Measurements from ENCODE around the gene ING3.

The ING3 gene

DNA sequence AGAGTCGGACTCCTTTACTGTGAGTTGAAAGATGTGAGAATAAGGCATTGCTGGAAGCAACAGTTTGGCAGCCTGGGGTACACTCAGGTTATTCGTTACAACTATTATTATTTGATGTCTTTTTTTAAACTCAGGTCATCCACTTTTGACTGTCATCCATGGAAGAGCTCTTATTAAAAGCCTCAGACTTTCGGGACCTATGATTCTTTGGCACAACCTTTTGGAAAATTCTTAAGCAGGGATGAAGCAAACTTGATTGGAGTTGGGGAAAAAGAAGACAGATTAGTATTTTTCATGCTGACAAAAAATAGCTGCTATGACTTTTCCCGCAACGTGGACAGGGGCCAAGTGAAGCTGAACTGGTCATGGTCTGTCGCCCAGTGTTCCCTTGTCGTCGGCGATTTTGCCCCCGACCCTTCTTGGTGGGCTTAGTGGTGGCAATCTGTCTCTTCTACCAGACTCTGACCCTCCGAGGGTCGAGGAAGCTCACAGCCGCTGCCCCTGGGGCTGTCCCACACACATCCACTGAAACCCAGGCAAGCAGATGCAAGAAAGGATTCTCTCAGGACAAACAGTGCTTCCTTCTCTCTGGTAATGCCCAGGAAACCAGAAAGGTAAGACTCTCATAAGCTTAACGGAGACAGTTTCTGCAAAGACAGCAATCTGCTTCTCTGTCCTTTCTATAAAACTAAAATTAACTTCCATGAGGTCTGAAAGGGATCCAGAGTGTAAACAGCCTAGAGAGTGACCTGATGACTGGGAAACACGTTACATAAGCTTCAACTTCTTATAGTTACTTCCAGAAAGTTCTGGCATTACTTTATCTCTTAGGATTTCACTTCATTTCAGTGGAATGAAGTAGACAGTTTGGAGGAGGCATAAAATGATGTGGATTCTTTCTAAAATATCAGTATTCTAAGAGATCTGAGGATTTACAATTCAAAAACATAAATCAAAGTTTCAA lies 39.0 kb downstream of the ING3 start:
- no peak for DNase-seq

DNA sequence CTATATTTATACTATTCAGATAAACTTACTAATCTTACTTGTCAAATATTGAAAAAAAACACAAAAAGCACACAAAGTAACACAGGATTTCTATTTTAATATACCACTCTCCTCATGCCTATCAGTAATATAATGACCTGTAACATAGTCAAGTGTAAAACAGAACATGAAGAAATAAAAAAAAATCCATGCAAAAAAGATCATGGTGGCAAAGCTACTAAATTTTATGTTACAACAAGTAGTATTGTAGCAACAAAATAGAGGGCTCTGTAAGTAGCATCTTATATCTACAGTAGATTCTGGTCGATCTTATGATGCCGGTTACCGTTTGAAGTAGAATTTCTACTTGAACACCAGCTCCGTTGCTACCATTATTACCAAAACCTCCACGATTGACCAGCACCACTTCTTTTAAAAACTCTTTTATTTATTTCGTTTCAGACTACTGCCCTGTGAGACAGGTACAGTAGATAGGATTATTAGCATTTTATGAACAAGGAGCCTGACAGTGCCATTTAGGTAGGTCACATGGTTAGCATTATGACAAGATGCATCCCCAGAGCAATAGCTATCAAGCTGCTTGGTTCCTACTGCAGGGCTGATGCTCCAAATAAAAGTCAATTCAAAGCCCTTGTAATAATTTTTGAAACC lies 40.0 kb downstream of the ING3 start:
- no peak for DNase-seq

DNA sequence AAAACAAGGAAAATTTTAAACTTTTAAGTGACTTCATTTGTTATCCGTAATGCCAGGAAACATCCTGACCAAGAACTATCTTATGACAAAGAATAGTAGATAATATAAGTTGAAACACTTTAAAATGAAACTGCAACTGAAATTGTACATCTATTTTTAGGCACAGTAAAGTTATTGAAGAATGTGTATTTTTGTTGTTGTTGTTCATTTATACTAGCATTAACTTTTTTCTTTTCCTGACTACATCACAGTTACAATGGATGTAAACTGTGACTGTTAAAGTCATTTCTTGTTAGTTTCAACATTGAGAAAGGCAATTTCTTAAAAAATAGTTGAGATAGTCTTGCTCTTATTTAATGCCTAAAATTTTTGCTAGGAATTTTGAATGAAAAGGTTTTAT lies 40.6 kb downstream of the ING3 start:
- DNase-seq: no peak

DNA sequence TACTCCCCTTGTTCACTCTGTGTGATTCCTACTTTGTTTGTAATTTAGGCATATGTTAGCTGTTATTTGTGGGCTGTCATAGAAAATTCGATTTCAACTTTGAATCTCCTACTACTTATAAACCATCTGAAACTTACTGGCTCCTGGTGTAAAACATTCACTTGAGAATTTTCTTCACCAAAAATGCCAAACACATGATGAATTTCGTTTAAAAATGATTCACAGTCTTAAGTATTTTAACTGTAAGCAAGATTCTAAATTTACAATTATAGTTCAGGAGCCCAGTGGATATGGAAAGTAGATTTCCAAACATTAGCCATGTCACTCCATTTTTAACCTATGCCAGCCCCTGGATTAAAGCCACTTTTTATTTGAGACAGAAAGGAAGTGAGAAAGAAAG lies 41.0 kb downstream of the ING3 start:
- no peak for DNase-seq

DNA sequence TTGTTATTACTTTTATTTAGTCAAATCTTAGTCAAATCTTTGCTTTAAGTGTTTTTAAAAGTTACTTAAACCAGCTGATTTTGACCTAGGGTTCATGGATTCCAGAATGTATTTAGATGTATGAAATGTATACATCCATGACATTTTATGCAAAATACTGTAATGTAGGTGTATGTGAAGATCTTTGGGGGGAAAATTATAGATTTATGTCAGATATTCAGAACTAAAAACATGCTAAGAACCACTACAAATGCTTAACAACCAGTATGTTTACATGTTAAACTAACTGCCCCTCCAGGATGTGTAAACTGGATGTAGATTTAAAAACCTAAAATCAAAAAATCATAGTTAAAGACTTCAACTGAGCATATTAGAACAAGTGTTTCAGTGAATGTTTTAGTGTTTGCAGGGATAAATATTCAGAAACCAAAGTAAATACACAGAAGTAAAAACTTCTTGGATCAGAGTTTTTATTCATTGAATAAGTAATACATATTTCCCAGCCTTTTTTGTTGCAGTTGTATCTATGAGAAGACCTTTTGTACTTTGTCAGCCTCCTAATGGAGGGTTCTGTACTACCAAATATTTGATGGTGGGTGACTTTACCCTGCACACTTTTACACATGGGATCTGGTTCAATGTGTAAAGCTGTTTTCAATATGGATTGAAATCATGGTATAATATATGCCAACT lies 41.8 kb downstream of the ING3 start:
- DNase-seq: no peak

DNA sequence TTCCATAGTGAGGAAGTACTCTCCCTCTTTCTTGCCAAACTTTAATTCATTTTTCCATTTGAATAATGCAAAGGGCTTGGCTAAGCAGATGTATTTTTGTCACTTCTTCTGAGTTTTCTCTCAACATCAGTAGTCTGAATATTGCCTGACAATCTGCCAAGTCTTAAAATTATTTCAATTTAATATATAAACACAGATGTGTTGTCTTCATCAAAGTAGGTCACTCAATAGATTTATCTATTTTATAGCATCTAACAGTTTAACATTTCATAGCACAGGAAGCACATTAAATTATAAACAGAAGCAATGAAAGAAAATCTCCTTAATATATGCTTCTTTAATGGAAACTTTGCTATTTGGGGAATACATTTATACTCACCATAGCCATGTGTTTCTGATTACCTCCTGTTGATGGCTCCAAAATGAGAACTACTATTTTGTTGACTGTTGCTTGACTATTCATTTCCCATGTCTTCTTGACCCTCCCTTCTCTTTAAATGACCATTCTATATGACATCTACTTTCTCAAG lies 42.5 kb downstream of the ING3 start:
- DNase-seq: no peak

DNA sequence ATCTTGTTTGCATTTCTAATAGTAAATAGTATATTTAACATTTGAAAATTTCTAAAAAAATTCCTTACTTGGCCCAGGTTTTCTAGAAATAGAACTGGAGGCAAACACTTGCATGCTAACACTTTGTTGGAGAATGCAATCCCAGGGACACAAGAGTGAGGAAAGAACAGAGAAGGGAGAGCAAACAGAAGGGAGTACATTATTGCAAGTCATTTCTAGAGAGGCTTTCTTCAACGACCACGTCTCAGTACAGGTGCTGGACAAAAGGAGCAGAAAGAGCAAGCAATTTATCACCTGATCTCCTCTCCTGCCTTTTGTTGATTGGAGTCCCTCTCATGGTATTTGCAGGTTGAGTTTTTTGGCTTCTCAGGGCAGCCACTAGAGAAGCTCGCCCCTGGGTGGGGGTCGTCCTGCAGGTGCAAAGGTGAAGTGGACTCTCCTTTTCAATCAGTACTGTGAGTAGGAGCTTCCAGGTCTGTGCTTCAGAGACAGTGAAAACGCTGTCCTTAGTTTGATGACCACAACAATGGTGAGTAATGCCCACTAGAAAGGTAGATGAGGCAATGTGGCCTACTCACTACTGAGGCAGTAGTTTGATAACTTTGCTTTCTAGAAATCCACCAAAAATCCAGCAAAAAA lies 43.1 kb downstream of the ING3 start:
- no peak for DNase-seq

DNA sequence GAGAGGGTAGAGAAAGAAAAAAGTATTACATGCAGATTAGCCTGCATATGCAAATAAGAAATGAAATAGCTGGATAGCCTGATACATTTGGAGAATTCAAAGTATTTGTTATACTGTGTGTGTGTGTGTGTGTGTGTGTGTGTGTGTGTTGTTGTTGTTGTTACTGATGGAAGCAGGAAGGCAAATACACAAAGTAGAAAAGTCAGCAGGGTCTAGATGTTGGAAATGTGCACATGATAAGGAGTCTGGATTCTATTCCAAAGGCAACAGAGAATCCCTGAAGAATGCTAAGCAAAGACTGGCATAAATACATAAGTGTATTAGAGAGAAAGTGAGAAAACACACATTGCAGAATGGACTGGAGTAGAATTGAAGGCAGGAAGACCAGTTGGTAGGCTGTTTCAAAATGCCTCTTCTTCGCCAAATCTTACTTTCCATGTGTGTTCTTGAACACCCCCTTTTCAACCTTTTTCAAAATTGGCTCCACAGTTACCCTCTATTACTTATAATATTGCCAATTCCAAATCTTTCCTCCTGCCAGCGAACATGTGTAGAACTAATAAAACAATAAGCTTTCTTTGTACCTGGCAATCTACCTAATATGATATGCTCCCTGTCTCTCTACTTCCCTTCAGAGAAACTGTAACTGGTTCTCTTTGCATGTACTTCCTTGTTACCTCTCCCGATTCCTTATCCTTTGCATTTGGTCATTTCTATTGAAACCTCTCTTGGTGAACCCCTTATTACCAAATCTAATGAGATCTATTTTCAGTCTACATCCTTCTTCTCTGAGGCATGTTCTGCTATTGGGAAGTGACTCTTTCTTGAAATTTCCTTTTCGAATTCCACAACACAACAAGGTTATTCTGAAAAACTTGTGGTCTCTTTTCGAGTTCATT lies 44.2 kb downstream of the ING3 start:
- no peak for DNase-seq

DNA sequence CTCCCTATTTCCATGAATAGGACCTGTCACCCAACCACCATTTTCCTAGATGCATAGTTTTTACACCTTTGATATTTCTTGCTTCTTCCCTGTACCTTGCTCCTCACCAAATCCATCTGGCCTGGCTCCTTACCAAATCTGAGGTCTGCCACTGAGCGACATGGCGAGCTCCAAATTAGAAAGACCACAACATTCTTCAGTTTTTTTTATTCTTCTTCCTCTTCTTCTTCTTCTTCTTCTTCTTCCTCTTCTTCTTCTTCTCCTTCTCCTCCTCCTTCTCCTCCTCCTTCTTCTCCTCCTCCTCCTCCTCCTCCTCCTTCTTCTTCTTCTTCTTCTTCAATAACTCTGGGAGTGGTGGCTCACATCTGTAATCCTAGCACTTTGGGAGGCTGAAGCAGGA lies 45.1 kb downstream of the ING3 start:
- no peak for DNase-seq

DNA sequence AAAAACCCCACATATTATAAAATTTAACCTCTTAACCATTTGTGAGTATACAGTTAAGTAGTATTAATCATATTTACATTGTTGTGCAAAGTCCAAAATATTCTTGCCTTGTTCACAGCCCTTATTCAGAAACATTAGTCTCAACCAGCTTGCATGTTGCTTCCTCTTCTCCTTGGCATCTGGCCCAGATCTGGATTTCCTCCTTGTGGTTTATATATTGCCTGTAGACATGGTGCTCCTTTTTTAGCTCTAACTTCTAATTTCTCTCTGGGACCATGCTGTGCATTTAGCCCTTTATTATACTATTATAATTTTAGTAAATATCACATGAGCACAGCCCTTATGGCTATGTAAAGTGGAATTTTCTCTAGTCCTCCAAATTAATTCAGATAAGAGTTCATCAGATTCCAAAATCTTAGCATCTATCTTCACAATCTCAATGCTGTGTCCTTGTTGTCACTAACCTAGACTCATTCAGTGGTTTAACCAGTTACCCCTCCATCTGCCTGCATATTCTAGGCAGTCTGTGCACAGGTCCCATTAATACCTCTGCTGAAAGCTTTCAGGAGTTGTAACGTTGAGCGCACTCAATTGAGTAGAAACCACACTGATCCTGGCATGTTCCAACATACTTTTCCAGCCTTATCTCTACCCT lies 45.9 kb downstream of the ING3 start:
- DNase-seq: peak; percentile 73

DNA sequence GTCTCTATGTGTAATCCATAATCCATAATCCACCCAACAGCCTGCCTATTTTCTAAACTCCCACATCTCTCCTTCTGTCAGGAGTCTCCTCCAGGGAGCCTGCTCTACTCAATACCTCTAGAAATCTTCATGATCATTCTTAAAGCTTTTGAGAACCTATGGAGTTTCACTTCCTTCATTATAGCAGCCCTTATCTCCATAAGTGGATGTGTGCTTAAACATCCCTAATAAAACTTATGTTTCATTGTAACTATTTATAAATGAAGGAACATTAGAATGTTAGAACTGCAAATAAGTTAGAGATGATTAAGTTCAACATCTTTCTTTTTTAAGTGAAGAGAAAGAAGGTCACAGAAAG lies 46.4 kb downstream of the ING3 start:
- no peak for DNase-seq

DNA sequence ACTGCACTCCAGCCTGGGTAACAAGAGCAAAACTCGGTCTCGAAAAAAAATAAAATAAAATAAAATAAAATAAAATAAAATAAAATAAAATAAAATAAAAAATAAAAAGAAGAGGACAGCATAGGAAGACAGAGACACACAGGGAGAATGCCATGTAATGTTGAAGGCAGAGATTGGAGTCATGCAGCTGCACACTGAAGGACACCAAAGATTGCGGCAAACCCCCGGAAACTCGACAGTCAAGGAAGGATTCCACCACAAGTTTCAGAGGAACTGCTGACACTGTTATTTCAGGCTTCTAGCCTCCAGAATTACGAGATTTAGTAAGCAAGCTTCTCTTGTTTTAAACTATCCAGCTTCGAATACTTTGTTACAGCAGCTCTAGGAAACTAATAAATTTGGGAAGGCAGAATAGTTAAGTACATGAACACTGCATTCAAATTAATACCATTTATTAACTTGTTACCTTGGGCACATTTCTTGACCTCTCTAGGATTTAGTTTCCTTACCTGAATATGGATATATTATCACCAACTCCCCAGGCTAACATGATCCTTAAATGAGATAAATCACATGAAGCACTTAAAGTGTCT lies 47.4 kb downstream of the ING3 start:
- no peak for DNase-seq

DNA sequence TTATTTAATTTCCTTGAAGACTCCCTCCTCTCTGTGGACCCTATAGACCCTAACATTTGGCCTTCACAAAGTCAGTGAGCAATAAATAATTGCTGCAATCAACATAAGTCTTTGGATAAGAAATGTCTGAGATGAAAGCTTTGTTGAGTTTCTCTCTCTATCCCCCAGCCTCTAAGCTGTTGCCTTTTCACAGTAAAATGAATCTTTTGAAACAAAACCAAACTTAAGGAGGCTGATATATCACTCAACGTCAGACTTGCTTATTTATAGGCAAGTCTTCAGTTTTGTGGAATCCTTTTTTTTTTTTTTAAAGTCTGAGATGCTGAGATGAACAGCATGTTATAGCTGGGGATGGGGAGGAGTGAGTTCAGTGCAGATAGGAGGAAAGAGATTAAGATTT lies 47.9 kb downstream of the ING3 start:
- DNase-seq: no peak

DNA sequence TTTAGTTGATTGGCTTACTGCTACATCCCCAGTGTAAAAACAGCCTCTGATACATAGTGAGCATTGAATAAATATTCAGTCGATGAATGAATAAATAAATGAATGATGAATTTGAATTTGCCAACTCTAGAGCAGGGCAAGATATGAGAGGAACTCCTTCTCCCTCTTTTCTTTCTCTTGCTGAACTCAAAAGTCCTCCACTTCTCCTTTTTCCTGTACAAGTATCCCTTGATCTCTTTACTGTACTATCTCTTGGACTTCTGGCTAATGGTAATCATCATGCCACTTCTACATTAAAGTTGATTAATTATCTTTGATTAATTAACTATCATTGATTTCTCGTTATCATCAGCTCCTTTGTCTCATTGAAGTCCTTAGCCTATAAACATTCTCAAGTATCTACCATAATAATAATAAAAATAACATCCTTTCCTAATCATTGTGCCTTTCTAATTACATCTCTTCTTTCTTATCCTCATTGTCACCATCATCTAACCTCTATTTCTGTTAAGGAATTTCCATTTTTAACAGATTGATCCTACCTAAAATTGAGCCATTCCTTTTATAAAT lies 48.5 kb downstream of the ING3 start:
- DNase-seq: no peak

DNA sequence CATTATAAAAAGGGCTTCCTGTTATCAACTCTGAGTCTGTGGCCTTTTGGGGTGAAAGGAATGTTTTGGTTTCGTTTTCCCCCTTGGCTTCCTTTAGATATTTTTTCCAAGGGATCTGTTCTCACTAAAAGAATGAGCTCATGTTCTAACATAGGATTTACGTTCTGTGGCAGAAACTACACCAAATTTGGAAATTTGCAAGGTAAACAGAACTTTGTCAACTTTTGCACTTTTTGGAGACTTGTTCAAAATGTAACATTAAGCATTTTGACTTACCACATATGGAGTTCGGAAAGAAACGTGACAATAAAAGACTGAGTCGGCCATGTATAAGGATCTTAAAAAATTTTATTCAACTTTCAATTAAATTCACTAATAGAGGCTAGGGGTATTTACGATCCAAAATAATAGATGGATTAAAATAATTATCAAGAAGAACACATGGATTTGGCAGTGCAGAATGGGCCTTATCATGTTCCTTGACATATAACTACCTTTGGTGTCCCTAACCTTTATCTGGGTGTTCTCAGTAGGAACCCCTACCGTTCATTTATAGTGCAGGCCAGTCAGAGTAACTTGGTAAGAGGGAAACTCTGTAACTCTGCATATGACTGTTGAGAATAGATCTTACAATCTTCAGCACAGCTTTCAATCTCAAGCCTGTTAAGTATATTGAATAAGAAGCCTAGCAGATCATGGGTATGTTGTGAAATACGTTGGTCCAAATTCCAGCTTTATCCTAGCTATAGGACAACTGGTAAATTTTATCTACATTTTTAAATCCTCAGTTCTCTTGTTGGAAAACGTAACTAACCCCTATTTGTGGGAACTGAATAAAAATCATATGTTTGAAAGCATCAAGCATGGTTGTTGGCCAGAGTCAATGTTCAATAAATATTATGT lies 49.8 kb downstream of the ING3 start:
- no peak for DNase-seq

DNA sequence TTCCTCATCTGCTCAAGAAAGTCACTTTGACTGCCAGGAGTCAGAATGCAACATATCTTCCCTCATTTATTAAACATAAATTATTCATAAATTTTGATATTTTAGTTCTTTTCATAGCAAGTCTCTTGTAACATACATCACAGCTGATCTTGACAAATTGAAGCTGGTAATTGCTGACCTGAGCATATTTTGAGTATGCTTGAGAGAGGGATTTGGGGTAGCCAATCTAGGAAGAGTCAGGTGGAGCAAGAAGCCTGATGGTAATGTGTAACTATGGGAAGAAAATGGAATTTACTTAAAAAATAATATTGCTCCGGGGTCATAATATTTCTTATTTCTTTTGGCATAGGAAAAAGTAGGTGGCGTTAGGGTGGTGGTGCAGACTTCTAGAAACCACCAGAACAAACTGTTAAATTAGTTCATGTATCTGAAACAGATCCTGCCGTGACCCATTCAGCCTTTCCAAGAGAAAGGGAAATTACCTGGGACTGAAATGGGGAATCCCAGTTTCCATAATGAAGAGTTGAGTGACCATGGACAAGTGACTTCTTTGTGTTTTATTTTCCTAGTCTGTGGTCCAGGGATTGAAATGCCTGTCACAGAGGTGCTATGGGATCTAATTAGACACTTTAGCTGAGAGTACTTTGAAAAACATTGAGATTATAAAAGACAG lies 50.8 kb downstream of the ING3 start:
- DNase-seq: no peak

DNA sequence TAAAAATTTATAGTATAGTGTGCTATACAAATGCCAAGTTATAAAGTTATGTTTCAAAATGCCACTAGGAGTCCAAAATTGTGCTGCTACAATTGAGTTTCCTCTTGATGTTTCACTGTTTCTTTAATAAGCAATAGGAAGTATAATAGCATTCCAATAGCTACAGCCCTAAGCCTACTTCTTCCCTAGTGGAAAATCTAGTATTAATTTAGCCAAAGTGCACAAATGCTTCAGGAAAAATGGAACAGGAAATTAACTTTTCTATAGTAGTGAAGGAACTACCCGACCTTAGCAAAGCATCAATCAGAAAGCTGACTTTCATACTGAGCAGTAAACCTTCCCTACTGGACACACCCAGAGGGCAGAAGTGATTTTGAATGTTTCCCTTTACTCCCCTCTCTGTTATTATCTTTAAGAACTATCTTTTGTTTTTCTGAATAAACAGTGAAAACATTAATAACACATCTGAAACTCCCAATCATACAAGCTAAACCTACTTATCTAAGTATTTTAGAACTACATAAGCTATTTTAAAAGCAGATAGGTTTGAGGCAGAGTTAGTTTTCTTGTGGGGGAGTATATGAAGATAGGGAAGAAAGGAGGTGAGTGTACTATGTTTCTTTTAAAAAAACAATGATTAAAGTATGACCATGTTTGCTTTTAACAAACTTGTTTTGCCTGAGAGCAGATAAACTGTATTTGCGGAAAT lies 51.6 kb downstream of the ING3 start:
- DNase-seq: no peak

DNA sequence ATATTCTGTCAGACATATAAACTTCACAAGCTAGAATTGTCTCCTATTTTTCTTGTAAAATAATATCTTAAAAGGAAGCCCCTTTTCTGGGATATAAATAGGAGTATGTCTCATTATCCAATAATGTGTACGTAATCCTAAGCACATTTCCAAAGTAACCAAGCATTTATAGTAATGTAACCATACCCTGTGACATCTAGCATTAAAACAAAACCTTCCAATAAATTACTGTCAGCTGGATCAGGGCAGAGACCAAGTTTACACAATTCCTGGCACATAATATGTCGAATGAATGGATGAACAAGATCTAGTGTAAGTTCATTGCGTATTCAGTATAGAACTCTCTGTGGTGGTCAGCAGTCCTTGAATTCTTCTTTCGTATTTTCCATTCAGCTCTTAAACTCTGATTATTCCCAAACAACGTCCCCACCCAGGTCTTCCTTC lies 52.2 kb downstream of the ING3 start:
- DNase-seq: no peak
